22Rv1 (cell line): ENCODE measurements around the gene NLN.
"Not testable (repeated sequence)": the region's sequence is repeated elsewhere in the genome, so short reads cannot be mapped to it uniquely, and the experiment has no call there.

Source experiments
- H3K27ac ChIP-seq: fragments of 450-650 bp; 2 replicates; pipeline ENCODE4 v1.5.1; 2017
- CTCF ChIP-seq: fragments of 450-650 bp; IDR thresholded peaks from 2 replicates; pipeline ENCODE4 v1.5.1; 2017; ENCODE audit warnings: mild to moderate bottlenecking
- ZFX ChIP-seq: fragments of 450-650 bp; IDR thresholded peaks from 2 replicates; pipeline ENCODE4 v1.6.1; 2017; ENCODE audit warnings: antibody characterized with exemption, borderline replicate concordance

NLN gene

GRCh38 chr5:65766781-65767180, 44.8 kb downstream of the NLN start:
- no peak overlapping the region for H3K27ac ChIP-seq
- TF ChIP-seq CTCF (no peak), ZFX (no peak)

- no peak for TF ChIP-seq ZFX
- TF ChIP-seq CTCF: no peak
- H3K27ac ChIP-seq: no peak overlapping the region
Measured at GRCh38 chr5:65767565-65767964, 45.6 kb downstream of the NLN start.

- no peak overlapping the region for H3K27ac ChIP-seq
Measured at GRCh38 chr5:65768723-65769346, 46.8 kb downstream of the NLN start.

GRCh38 chr5:65769539-65769938, 47.5 kb downstream of the NLN start:
- TF ChIP-seq ZFX: no peak
- H3K27ac ChIP-seq: no peak overlapping the region

More at GRCh38 chr5:65768723-65769346, 46.8 kb downstream of the NLN start:
- TF ChIP-seq CTCF (no peak), ZFX (no peak)

GRCh38 chr5:65771266-65771665, 49.3 kb downstream of the NLN start:
- no peak for TF ChIP-seq ZFX
- no peak for TF ChIP-seq CTCF

GRCh38 chr5:65772963-65773362, 51.0 kb downstream of the NLN start:
- H3K27ac ChIP-seq: not testable (repeated sequence)

More at GRCh38 chr5:65771266-65771665, 49.3 kb downstream of the NLN start:
- H3K27ac ChIP-seq: no peak overlapping the region

GRCh38 chr5:65774346-65774745, 52.3 kb downstream of the NLN start:
- TF ChIP-seq ZFX: no peak
- no peak for TF ChIP-seq CTCF

GRCh38 chr5:65775476-65775875, 53.5 kb downstream of the NLN start:
- no peak for TF ChIP-seq CTCF
- TF ChIP-seq ZFX: no peak
- H3K27ac ChIP-seq: no peak overlapping the region

More at GRCh38 chr5:65774346-65774745, 52.3 kb downstream of the NLN start:
- H3K27ac ChIP-seq: no peak overlapping the region
